ENCODE data around the gene TAOK3.

- no peak for TF ChIP-seq EZH2 (optimal IDR thresholded peaks at IDR 0.05; ENCODE audit: low read depth, low read length)
- no peak for TF ChIP-seq CTCF (IDR thresholded peaks at IDR 0.05; ENCODE audit: low read length)
- TF ChIP-seq EZH2phosphoT487 (IDR thresholded peaks at IDR 0.05; ENCODE audit: low read length): no peak
Measured at GRCh38 chr12:118391424-118391823, 18.7 kb upstream of the TAOK3 start.
